HG03039 (cell line): ENCODE measurements around the gene TESK2.
"Not testable (repeated sequence)": the region's sequence is repeated elsewhere in the genome, so short reads cannot be mapped to it uniquely, and the experiment has no call there.

Experiments used
- ATAC-seq: cut with Tn5 transposase; IDR thresholded peaks from one replicate; pipeline ENCODE4 v1.9.1; 2021; ENCODE audit warnings: mild to moderate bottlenecking, moderate library complexity; ENCODE audit not compliant: unreplicated experiment

Gene TESK2

GRCh38 chr1:45490626-45491486, at the start of gene TESK2:
Gene TESK2, minus strand, starts transcription at chr1:45491163. Its CDS starts 33,378 bp downstream, at chr1:45457785.
- ATAC-seq, result peak; percentile 82

GRCh38 chr1:45536886-45537285, 45.9 kb upstream of the TESK2 start:
- no peak for ATAC-seq

- ATAC-seq, result no peak
These were observed 45.2 kb upstream of the TESK2 start for GRCh38 chr1:45535988-45536766.

- no peak for ATAC-seq
These were observed 40.9 kb upstream of the TESK2 start for GRCh38 chr1:45531873-45532272.

- ATAC-seq, result no peak
These were observed 39.7 kb upstream of the TESK2 start for GRCh38 chr1:45530632-45531135.

GRCh38 chr1:45526135-45526644, 35.2 kb upstream of the TESK2 start:
- ATAC-seq, result no peak

- ATAC-seq, result not testable (repeated sequence)
These were observed 33.0 kb upstream of the TESK2 start for GRCh38 chr1:45523975-45524374.

DNA sequence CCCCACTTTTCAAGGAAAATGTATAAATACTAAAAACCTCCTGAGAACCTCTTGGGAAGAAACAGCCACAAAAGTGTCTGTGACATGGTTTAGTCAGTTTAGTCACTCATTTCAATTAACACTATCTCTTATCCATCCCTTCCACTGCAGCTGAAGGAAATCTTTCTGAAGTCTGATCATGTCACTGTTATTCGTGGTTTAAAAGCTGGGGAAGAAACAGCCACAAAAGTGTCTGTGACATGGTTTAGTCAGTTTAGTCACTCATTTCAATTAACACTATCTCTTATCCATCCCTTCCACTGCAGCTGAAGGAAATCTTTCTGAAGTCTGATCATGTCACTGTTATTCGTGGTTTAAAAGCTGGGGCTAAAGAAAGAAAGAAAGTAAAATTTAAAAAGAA, 32.6 kb upstream of the TESK2 start:
- not testable (repeated sequence) for ATAC-seq

GRCh38 chr1:45522324-45523104, 31.6 kb upstream of the TESK2 start:
- no peak for ATAC-seq

DNA sequence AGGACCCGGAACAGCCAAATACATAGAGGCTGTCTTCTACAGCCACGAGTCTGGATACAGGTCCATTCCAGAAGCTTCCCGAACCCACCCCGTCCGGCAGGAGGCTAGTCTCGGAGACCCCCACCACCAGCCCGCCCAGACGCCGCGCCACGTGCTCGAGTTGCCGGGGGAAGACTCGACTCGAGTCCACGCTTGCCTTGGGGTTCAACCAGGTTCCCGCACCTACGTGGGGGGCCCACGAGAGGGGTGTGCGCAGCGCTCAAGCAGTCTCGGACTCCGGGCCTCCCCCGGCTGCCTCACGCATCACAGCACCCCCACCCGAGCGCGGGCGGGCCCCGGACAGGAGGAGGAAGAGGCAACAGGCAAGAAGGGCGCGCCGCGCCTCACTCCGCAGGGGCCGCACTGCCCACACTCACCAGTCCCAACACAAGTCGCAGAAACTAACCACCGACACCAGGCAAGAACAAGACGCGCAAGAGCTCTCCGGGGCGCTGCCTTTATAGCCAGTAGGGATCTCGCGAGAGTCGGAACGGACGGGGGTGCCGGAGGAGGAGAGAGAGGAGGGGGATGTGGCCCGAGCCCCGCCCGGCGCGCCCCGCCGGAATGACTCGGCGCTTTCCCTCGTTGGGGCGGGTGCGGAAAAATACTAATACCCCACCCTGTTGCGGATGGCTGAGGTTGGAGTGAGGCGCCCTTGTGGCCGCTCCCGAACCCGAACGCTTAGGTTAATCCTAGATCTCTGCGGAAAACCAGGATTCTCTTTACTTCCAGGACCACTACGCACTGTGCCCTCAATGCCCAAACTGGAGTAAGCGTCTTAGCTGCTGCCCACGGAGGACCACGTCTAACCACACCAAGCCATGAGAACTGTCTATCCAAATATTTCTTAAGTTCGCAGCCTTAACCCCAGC, 30.7 kb upstream of the TESK2 start, which contains the start of gene PRDX1:
TSS of gene PRDX1 (minus strand) at position 472 of the 911 bp plus-strand sequence. CDS start 2,841 bp downstream, outside the sequence.
- peak; percentile 70 for ATAC-seq

DNA sequence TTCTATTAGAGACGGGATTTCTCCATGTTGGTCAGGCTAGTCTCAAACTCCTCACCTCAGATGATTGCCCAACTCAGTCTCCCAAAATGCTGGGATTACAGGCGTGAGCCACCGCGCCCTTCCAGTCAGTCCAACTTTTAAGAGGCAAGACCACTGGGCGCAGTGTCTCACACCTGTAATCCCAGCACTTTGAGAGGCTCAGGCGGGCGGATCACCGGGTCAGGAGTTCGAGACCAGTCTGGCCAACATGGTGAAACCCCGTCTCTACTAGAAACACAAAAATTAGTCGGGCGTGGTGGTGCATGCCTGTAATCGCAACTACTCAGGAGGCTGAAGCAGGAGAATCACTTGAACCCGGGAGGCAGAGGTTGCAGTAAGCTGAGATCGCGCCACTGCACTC, 28.8 kb upstream of the TESK2 start:
- not testable (repeated sequence) for ATAC-seq

DNA sequence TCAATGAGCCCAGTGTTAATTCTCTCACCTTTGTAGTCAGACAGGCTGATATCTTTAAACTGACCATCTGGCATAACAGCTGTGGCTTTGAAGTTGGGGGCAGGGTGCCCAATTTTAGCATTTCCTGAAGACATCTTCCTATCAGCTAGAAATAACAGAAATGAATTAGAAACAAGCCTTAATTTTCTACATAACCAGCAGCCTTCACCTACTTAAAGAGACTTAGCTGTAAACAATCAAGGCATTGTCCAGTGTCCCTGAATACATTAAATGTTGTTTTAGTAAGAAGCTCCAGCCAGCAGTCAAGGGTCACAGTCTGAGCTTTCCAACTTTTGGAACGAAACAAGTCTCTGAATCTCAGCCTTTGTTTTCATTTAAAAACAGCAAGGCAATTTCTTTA, 27.9 kb upstream of the TESK2 start:
- ATAC-seq, result no peak

GRCh38 chr1:45518366-45518765, 27.4 kb upstream of the TESK2 start:
- ATAC-seq, result not testable (repeated sequence)

GRCh38 chr1:45516465-45516864, 25.5 kb upstream of the TESK2 start:
- ATAC-seq, result no peak

- ATAC-seq, result no peak
These were observed 25.1 kb upstream of the TESK2 start for GRCh38 chr1:45516036-45516435.

DNA sequence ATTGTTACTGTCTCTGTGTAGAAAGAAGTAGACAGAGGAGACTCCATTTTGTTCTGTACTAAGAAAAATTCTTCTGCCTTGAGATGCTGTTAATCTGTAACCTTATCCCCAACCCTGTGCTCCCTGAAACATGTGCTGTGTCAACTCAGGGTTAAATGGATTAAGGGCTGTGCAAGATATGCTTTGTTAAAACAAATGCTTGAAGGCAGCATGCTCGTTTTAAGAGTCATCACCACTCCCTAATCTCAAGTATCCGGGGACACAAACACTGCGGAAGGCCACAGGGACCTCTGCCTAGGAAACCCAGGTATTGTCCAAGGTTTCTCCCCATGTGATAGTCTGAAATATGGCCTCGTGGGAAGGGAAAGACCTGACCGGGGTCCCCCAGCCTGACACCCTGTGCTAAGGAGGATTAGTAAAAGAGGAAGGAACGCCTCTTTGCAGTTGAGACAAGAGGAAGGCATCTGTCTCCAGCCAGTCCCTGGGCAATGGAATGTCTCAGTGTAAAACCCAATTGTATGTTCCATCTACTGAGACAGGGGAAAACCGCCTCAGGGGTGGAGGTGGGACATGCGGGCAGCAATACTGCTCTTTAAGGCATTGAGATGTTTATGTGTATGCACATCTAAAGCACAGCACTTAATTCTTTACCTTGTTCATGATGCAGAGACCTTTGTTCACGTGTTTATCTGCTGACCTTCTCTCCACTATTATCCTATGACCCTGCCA, 22.7 kb upstream of the TESK2 start:
- ATAC-seq, result not testable (repeated sequence)

DNA sequence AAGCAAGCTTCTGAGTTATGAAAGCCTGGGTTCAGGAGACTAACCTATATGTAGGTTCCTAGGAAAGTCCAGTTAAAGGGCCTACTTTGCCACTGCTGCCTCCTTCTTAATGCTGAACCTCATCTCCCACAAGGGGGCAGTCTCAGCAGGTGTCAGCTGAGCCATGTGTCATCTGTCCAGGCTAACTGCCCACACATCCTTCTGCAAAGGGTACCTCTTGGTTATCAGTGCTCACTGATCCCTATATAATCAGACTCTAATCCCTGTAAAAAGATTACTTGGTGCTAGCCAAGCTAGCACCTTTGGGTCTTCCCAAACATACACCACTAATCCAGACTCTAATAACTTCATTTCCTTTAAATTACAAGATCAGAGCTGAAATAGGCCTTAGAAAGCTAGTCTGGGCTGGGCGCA, 21.7 kb upstream of the TESK2 start:
- no peak for ATAC-seq

DNA sequence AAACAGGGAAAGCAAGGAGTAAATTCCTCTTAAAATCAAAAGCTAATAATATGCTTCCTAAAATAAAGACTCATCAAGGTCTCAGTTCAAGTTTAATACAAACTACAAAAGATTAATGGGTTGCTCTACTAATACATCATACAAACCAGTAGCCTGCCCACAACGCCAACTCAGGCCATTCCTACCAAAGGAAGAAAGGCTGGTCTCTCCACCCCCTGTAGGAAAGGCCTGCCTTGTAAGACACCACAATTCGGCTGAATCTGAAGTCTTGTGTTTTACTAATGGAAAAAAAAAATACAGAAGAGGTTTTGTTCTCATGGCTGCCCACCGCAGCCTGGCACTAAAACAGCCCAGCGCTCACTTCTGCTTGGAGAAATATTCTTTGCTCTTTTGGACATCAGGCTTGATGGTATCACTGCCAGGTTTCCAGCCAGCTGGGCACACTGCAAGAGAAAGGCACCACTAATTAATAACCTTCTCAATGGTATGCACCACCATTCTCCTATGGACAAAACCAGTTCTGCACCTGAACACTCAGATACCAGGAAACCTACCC, 20.1 kb upstream of the TESK2 start:
- ATAC-seq, result no peak
